ENCODE measurements around the gene PIANP. TPM values are rescaled to one million over a fixed set of nuclear protein-coding genes. Genes with fewer than 3 reads are reported as not detected.

Gene PIANP
- total RNA-seq, 1 donor from 2014 or later: 0.18 TPM

DNA sequence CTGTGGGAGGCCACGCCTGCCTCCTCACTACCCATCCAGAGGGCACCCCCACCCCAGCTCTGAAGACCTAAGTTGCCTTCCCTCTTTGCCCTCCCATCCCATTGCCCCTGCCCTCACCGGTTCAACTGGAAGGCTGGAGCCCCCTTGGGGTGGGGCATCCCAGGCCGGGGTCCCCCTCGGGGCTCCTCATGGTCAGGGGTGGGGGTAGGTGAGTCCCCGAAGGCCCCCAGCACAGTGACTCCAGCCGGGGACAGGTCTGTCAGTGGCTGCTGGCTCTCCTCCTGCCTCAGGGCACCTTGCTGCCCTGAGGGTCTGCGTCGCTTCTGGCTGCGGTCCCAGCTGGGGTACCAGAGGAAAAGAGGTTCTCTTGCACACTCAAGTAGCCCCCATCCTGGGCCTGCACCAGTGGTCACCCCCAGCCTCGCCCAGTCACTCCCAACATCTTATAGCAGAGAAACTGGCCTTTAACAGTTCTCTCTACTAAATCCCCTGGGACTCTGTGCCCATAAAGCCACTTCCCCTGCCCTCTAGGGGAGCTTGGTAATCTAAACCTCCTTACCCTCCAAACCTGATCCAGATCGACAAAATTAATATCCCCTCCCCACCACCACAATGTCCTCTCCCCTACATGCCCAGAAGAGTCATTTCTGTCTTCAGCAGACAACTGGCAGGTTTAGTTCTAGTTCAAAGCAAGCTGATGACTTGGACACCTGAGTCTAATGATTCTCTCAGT, 5.1 kb downstream of the PIANP start:
- Histone ChIP-seq H3K4me1 (peaks cover 18% of the 10 kb centered on the region), H3K27ac (no peak overlapping the region), H3K9me3 (no peaks in the 10 kb centered on the region), H3K36me3 (no peaks in the 10 kb centered on the region), H3K27me3 (ENCODE audit: low read depth) (peaks cover 32% of the 10 kb centered on the region), H3K4me3 (no peak overlapping the region)
- ATAC-seq: peak in 1 of 2 donors; percentile 3
- TF ChIP-seq, protein P1, sequence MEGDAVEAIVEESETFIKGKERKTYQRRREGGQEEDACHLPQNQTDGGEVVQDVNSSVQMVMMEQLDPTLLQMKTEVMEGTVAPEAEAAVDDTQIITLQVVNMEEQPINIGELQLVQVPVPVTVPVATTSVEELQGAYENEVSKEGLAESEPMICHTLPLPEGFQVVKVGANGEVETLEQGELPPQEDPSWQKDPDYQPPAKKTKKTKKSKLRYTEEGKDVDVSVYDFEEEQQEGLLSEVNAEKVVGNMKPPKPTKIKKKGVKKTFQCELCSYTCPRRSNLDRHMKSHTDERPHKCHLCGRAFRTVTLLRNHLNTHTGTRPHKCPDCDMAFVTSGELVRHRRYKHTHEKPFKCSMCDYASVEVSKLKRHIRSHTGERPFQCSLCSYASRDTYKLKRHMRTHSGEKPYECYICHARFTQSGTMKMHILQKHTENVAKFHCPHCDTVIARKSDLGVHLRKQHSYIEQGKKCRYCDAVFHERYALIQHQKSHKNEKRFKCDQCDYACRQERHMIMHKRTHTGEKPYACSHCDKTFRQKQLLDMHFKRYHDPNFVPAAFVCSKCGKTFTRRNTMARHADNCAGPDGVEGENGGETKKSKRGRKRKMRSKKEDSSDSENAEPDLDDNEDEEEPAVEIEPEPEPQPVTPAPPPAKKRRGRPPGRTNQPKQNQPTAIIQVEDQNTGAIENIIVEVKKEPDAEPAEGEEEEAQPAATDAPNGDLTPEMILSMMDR (IDR thresholded peaks at IDR 0.05): no peak
- intact Hi-C loops (cut with DNase I): no loop called here
- no peak for DNase-seq

DNA sequence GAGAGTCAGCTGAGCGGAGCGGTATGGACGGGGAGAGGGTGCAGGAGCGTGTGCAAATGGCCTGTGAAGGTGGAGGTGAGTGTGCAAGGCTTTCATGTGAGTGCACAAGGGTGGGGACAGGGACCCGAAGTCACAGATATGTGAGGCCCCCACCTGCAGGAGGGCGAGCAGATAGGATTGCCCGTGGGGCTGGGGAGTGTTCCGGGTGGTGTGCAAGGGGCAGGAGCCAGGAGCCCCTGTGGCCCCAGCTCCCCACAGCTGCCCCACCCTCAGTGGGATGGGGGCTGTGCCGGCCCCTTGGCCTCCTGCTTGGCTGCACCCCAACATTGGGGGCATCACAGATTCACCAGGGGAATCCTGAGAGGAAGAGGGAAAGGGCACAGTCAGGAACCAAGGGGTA, 5.9 kb downstream of the PIANP start:
- intact Hi-C loops (cut with DNase I): no loop called here
- Histone ChIP-seq H3K4me1 (peaks cover 18% of the 10 kb centered on the region), H3K4me3 (no peak overlapping the region), H3K27me3 (ENCODE audit: low read depth) (peaks cover 24% of the 10 kb centered on the region), H3K27ac (no peak overlapping the region), H3K36me3 (no peaks in the 10 kb centered on the region), H3K9me3 (no peaks in the 10 kb centered on the region)
- DNase-seq: no peak
- no peak for ATAC-seq
- TF ChIP-seq, protein P1 (IDR thresholded peaks at IDR 0.05): no peak

DNA sequence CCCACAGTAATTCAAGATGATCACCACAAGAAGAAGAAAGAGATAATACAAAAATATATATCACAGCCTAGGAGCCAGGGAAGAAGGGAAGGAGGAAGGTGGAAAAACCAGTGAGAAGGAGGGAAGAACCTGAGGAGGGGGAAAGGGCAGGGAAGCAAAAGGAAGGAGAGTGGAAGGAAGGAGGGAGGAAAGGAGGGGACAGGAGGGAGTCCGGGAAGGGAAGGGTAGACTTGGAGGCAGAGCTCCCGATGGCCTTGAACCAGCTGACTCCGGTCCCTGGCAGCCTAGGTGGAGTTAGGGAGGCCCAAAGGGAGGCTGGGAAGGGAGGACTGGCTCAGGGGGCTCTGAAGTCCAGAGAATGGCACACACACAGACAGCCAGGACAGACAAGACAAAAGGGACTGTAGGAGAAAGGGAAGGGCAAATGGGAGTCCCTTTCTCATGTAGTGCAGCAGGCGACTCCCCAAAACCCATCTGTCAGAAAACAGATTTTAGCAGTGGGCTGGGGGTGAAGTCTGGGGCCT, 6.7 kb downstream of the PIANP start:
- no peaks in the 10 kb centered on the region for H3K9me3 ChIP-seq
- ATAC-seq (no peak), DNase-seq (no peak)
- H3K27me3 ChIP-seq (ENCODE audit: low read depth): peaks cover 18% of the 10 kb centered on the region
- intact Hi-C loops (cut with DNase I): no loop called here
- no peak overlapping the region for H3K4me3 ChIP-seq
- peaks cover 18% of the 10 kb centered on the region for H3K4me1 ChIP-seq
- H3K27ac ChIP-seq: no peak overlapping the region
- TF ChIP-seq, protein P1 (IDR thresholded peaks at IDR 0.05): no peak
- no peaks in the 10 kb centered on the region for H3K36me3 ChIP-seq

DNA sequence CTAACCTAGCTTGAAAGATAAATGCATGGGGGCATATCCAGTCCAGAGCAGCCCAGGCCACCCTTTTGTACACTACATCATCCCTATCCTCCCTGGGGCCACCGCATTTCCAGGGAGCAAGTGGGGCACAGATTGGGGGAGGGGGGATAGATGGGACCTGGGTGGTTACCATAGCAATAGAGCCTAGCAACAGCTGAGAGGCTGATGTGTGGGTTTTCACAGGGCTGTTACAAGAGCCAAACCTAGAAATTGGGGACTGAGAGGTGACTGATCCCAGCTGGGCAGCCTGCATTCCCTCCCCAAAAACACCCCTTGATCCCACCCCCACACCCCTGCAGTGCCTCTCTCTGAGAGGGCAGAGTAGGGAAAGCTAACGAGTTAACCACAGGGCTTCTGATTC, 7.7 kb downstream of the PIANP start:
- peaks cover 8% of the 10 kb centered on the region for H3K27me3 ChIP-seq (ENCODE audit: low read depth)
- no peak overlapping the region for H3K27ac ChIP-seq
- ATAC-seq (no peak), DNase-seq (no peak)
- H3K36me3 ChIP-seq: no peaks in the 10 kb centered on the region
- TF ChIP-seq, protein P1 (IDR thresholded peaks at IDR 0.05): no peak
- peaks cover 24% of the 10 kb centered on the region for H3K4me1 ChIP-seq
- no peak overlapping the region for H3K4me3 ChIP-seq
- intact Hi-C loops (cut with DNase I): no loop called here
- no peaks in the 10 kb centered on the region for H3K9me3 ChIP-seq

DNA sequence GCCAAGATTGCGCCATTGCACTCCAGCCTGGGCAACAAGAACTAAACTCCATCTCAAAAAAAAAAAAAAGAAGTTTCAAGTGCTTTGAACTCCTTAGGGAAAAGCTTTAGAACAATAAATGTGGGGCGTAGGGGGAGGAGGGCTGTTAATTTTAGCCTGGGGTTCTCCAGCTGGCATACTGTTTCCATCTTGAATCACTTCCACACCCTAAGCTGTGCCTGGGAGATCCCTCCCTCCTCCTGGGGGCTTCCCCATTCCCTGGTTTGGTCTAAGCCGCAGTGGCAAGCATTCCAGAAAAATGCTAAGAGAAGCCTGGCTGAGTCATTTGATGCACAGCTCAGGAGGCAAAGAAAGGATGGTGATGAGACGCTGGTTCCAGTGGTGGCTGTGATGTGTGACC, 9.1 kb downstream of the PIANP start:
- intact Hi-C loops (cut with DNase I): no loop called here
- H3K27ac ChIP-seq: no peak overlapping the region
- no peaks in the 10 kb centered on the region for H3K9me3 ChIP-seq
- TF ChIP-seq, protein P1 (IDR thresholded peaks at IDR 0.05): no peak
- no peak for DNase-seq
- H3K4me3 ChIP-seq: no peak overlapping the region
- ATAC-seq: no peak
- peaks cover 38% of the 10 kb centered on the region for H3K4me1 ChIP-seq
- no peaks in the 10 kb centered on the region for H3K27me3 ChIP-seq (ENCODE audit: low read depth)
- peaks cover 6% of the 10 kb centered on the region for H3K36me3 ChIP-seq

All from lower lobe of right lung (tissue), 2 donors.